Activated CD4-positive, alpha-beta T cell treated with anti-CD3 and anti-CD28 coated beads, Interleukin-2, amount 10 ng/mL, durations not matched to agents 24 days and 14 days (primary cell): ENCODE results near the gene ZNF853. TPM values are rescaled to one million over a fixed set of nuclear protein-coding genes. Genes with fewer than 3 reads are reported as not detected.
"Not testable (repeated sequence)": the region's sequence is repeated elsewhere in the genome, so short reads cannot be mapped to it uniquely, and the experiment has no call there.

ENCODE experiments used
- DNase-seq: peaks from one replicate; pipeline ENCODE4 v3.0.0; 2022
- H3K27ac Mint-ChIP-seq: one replicate; pipeline ENCODE4 v1.8.0; 2022; ENCODE audit warnings: mild to moderate bottlenecking, mixed read lengths
- H3K27me3 Mint-ChIP-seq: one replicate; pipeline ENCODE4 v1.8.0; 2022; ENCODE audit warnings: mixed read lengths
- H3K36me3 Mint-ChIP-seq: one replicate; pipeline ENCODE4 v1.8.0; 2022; ENCODE audit warnings: low read depth, mild to moderate bottlenecking, mixed read lengths
- H3K4me1 Mint-ChIP-seq: one replicate; pipeline ENCODE4 v1.8.0; 2021; ENCODE audit warnings: mixed read lengths
- H3K4me3 Mint-ChIP-seq: one replicate; pipeline ENCODE4 v1.8.0; 2022; ENCODE audit warnings: mild to moderate bottlenecking, moderate library complexity, mixed read lengths
- H3K9me3 Mint-ChIP-seq: one replicate; pipeline ENCODE4 v1.8.0; 2021; ENCODE audit warnings: mixed read lengths
- intact Hi-C: fragments of 100-400 bp; cut with micrococcal nuclease; formaldehyde crosslinking; loops from one replicate; pipeline ENCODE4 v1.15.1; 2023
- total RNA-seq: library from RNA; stranded (reverse); gene quantifications from 2 replicates; pipeline ENCODE4 v1.2.3, GENCODE V29; 2022

Gene ZNF853
- total RNA-seq, 1 donor from 2014 or later = 0.42 TPM

- no peaks in the 10 kb centered on the region for H3K27me3 Mint-ChIP-seq
- intact Hi-C loops = no loop called here
- H3K9me3 Mint-ChIP-seq = peaks cover 4% of the 10 kb centered on the region
- no peak overlapping the region for H3K27ac Mint-ChIP-seq
- H3K4me3 Mint-ChIP-seq = no peak overlapping the region
- H3K4me1 Mint-ChIP-seq = no peaks in the 10 kb centered on the region
- no peak for DNase-seq
- peaks cover 31% of the 10 kb centered on the region for H3K36me3 Mint-ChIP-seq
Measured at GRCh38 chr7:6656413-6656812, 41.0 kb downstream of the ZNF853 start.

DNA sequence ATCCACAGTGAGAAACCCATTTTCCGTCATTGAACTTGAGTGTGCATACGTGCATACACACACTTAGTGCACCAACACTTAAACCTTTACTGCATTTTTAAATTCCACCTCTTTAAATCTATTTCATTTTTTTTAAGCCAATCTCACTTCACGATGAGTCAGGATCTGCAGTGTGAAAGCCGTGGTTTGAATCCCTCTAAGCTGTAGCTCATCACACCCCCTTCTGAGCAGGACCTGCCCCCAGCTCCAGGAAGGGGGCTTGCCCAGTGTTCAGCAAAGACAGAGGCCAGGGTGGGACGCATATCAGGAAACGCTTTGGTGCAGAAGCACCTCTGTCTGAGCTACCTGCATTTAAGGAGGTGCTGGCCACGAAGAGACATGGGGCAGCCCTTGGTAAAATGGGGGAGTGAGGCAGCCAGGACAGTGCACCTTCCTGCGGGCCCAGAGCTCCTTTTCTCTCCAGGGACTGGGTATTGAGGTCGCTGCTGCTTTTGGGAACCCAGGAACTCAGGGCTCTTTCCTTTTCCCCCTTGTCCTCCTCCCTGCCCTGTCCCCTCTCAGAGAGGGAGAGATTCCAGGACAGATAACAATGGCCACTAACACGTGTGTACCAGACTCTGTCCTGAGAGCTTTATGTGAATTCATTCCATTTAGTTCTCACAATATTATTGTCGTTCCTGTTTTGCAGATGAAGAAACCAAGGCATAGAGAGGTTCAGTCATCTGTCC lies 43.4 kb downstream of the ZNF853 start:
- Mint-ChIP-seq H3K9me3 (peaks cover 4% of the 10 kb centered on the region), H3K27me3 (peaks cover 8% of the 10 kb centered on the region), H3K4me1 (no peaks in the 10 kb centered on the region), H3K4me3 (no peak overlapping the region), H3K36me3 (peaks cover 25% of the 10 kb centered on the region), H3K27ac (no peak overlapping the region)
- no peak for DNase-seq
- intact Hi-C loops = no loop called here

GRCh38 chr7:6670851-6671250 lies 55.4 kb downstream of the ZNF853 start:
- H3K4me1 Mint-ChIP-seq = not testable (repeated sequence)
- peaks cover 20% of the 10 kb centered on the region for H3K9me3 Mint-ChIP-seq

More at GRCh38 chr7:6670851-6671250, 55.4 kb downstream of the ZNF853 start:
- H3K27ac Mint-ChIP-seq, H3K27me3 Mint-ChIP-seq, DNase-seq, H3K4me3 Mint-ChIP-seq, intact Hi-C loops: not testable (repeated sequence)
- peaks cover 11% of the 10 kb centered on the region for H3K36me3 Mint-ChIP-seq

Other genes with a start within 250 kb of the ZNF853 start
- 172 and 176 TPM in 2 replicates for gene RAC1, start 241.1 kb upstream of the ZNF853 start, total RNA-seq
- 18.8 and 26.8 TPM in 2 replicates for gene DAGLB, start 167.7 kb upstream of the ZNF853 start, total RNA-seq
- gene KDELR2, start 131.5 kb upstream of the ZNF853 start, total RNA-seq = 64.0 and 73.8 TPM in 2 replicates
- 0.05 TPM in 1 of 2 replicates, not detected in the other for gene GRID2IP, start 64.1 kb upstream of the ZNF853 start, total RNA-seq
- 26.7 and 28.3 TPM in 2 replicates for gene ZDHHC4, start 38.2 kb upstream of the ZNF853 start, total RNA-seq
- gene INTS15, start 25.6 kb upstream of the ZNF853 start, total RNA-seq = 42.5 and 45.1 TPM in 2 replicates
- gene ZNF316, start 21.7 kb downstream of the ZNF853 start, total RNA-seq = 28.8 and 29.4 TPM in 2 replicates
- gene ZNF12, start 91.3 kb downstream of the ZNF853 start, total RNA-seq = 17.9 and 22.8 TPM in 2 replicates
- gene RSPH10B2, start 138.5 kb downstream of the ZNF853 start, total RNA-seq = 0.58 and 0.59 TPM in 2 replicates
- gene CCZ1B, start 210.7 kb downstream of the ZNF853 start, total RNA-seq = 78.1 and 83.8 TPM in 2 replicates